ACC112 (cell line): ENCODE results near the gene ABCF1.
"Not testable (repeated sequence)": the region's sequence is repeated elsewhere in the genome, so short reads cannot be mapped to it uniquely, and the experiment has no call there.

Experiments
- H2AFZ ChIP-seq: fragments of 200-600 bp; sonication (generic); one replicate; pipeline ENCODE4 v1.6.0; 2017; ENCODE audit warnings: antibody characterized with exemption, low read length; ENCODE audit not compliant: unreplicated experiment
- H3K27ac ChIP-seq: fragments of 200-600 bp; sonication (generic); 2 replicates; pipeline ENCODE4 v1.5.1; 2014; ENCODE audit warnings: low read depth, mild to moderate bottlenecking, antibody characterized with exemption, low read length, moderate library complexity
- H3K27me3 ChIP-seq: fragments of 200-600 bp; sonication (generic); 2 replicates; pipeline ENCODE4 v1.6.1; 2014; ENCODE audit warnings: mild to moderate bottlenecking, antibody characterized with exemption, low read length, moderate library complexity, mixed read lengths; ENCODE audit not compliant: insufficient read depth
- H3K36me3 ChIP-seq: fragments of 200-600 bp; sonication (generic); 2 replicates; pipeline ENCODE4 v1.6.1; 2016; ENCODE audit warnings: mild to moderate bottlenecking, antibody characterized with exemption, low read length, moderate library complexity, mixed read lengths; ENCODE audit not compliant: insufficient read depth
- H3K4me1 ChIP-seq: fragments of 200-600 bp; sonication (generic); one replicate; pipeline ENCODE4 v1.6.1; 2016; ENCODE audit warnings: low read length, mixed read lengths; ENCODE audit not compliant: insufficient read depth, unreplicated experiment, control insufficient read depth
- H3K4me3 ChIP-seq: fragments of 200-600 bp; sonication (generic); 2 replicates; pipeline ENCODE4 v1.5.1; 2014; ENCODE audit warnings: mild to moderate bottlenecking, low read depth, low read length
- H3K79me2 ChIP-seq: fragments of 200-600 bp; sonication (generic); one replicate; pipeline ENCODE4 v1.6.0; 2016; ENCODE audit warnings: low read length; ENCODE audit not compliant: control insufficient read depth, unreplicated experiment, insufficient read depth

The ABCF1 gene

DNA sequence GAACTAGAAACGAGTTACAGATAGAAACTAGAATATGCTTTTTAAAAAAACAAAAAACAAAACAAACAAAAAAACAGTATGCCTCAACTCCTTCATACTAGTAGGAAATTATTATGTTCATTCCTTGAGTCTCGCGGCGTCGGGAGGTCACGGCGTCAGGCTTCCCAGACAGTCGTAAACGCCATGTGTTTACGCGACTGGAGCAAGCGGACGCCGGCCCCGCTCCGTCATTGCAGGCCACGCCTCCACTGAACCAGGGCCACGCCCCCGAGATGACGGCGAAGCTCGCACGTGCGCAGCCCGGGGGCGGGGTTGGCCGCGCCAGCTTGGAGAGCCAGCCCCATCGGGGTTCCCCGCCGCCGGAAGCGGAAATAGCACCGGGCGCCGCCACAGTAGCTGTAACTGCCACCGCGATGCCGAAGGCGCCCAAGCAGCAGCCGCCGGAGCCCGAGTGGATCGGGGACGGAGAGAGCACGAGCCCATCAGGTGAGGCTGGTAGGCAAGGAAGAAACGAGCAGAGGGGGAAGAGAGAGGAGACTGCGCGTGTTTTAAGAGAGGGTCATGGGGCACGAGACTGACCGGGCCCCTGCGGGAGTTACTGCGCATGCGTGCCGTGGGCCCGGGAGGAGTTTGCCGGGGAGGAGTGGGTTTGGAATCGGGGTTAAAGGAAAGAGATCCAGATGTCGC lies at the start of gene ABCF1:
ABCF1 (plus strand) TSS at position 368 of the 687 bp plus-strand sequence; CDS start at position 414, 46 bp downstream.
- Histone ChIP-seq H3K4me3 (peak within 1 kb of the TSS; percentile 84), H3K4me1 (peaks cover 31% of the 10 kb centered on the region), H3K27ac (peak within 1 kb of the TSS; percentile 89), H2AFZ (peak within 1 kb of the TSS; percentile 94), H3K36me3 (no peaks in the 10 kb centered on the region; the same call in 1 of the 2 replicates), H3K79me2 (peaks cover 45% of the 10 kb centered on the region), H3K27me3 (no peaks in the 10 kb centered on the region)

DNA sequence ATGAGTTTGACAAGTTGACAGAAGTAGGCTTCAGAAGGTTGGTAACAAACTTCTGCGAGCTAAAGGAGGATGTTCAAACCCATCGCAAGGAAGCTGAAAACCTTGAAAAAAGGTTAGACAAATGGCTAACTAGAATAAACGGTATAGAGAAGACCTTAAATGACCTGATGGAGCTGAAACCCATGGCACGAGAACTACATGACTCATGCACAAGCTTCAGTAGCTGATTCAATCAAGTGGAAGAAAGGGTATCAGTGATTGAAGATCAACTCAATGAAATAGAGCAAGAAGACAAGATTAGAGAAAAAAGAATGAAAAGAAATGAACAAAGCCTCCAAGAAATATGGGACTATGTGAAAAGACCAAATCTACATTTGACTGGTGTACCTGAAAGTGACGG lies 49.3 kb upstream of the ABCF1 start:
- not testable (repeated sequence) for H3K27ac ChIP-seq, H3K4me1 ChIP-seq, H3K79me2 ChIP-seq, H2AFZ ChIP-seq, H3K4me3 ChIP-seq, H3K27me3 ChIP-seq, H3K36me3 ChIP-seq

GRCh38 chr6:30526444-30526843 lies 44.8 kb upstream of the ABCF1 start:
- not testable (repeated sequence) for H3K79me2 ChIP-seq, H3K36me3 ChIP-seq, H3K27me3 ChIP-seq, H3K4me3 ChIP-seq, H3K4me1 ChIP-seq, H3K27ac ChIP-seq, H2AFZ ChIP-seq

DNA sequence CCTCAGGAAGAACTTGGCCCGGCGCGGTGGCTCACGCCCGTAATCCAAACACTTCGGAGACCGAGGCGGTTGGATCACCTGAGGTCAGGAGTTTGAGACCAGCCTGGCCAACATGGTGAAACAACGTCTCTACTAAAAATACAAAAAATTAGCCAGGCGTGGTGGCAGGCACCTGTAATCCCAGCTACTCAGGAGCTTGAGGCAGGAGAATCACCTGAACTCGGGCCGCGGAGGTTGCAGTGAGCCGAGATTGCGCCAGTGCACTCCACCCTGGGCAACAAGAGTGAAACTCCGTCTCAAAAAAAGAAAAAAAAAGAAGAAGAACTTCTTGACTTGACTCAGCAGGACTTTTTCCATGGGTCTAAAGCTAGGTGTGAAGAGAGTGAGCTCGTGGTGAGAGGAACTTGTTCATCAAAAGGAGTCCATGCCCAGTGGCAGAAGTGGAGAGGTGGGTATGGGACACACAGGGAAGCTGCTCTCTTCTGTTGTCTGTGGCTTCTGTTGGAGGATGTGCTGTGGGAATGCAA lies 41.8 kb upstream of the ABCF1 start:
- H2AFZ ChIP-seq, H3K4me1 ChIP-seq, H3K36me3 ChIP-seq, H3K79me2 ChIP-seq, H3K4me3 ChIP-seq, H3K27me3 ChIP-seq, H3K27ac ChIP-seq: not testable (repeated sequence)

DNA sequence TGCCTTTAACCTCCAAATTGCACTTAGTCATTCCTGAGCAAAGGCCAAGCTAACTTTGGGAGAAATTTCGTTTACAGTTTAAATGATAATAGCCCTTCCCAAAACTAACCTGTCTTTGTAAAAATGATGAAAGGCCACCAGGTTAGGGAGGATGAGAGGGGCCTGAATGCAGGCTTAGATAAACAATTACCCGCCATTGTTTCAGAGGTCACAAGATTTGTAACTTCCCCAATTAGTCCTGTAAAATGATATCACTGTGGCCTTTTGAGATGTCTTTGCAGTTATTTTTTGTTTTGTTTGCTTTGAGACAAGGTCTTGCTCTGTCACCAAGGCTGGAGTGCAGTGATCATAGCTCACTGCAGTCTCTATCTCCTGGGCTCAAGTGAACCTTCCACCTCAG lies 41.2 kb upstream of the ABCF1 start:
- no peak overlapping the region for H3K27ac ChIP-seq
- H3K36me3 ChIP-seq, result no peaks in the 10 kb centered on the region
- H3K4me1 ChIP-seq, result peaks cover 4% of the 10 kb centered on the region
- H3K79me2 ChIP-seq, result no peaks in the 10 kb centered on the region
- H3K4me3 ChIP-seq, result no peak overlapping the region
- H2AFZ ChIP-seq, result no peak overlapping the region
- no peaks in the 10 kb centered on the region for H3K27me3 ChIP-seq

- Histone ChIP-seq H3K36me3 (no peaks in the 10 kb centered on the region), H3K4me1 (no peaks in the 10 kb centered on the region), H3K79me2 (no peaks in the 10 kb centered on the region), H3K27me3 (no peaks in the 10 kb centered on the region), H3K27ac (no peak overlapping the region), H3K4me3 (no peak overlapping the region), H2AFZ (no peak overlapping the region)
Measured at GRCh38 chr6:30533460-30534294, 37.6 kb upstream of the ABCF1 start.

DNA sequence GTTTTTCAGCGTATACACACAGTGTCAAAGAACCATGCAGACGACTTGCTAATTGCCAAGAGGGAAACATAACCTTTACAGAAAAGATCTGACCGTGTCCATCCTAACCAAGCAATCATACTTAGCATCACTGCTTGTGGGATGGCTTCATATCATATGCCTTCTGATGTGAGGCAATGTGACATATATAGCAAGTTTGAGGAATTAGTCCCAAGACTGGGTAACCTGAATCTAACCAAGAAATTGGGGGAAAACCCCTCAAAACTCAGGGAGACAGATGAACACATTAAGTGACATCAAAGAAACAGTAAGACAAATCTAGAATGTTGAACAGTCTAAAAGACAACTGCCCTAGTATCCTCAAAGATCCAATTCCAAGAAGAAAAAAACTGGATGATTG lies 33.3 kb upstream of the ABCF1 start:
- H3K79me2 ChIP-seq, result no peaks in the 10 kb centered on the region
- no peaks in the 10 kb centered on the region for H3K4me1 ChIP-seq
- H3K36me3 ChIP-seq, result no peaks in the 10 kb centered on the region
- H3K4me3 ChIP-seq, result no peak overlapping the region
- no peak overlapping the region for H2AFZ ChIP-seq
- no peak overlapping the region for H3K27ac ChIP-seq
- H3K27me3 ChIP-seq, result no peaks in the 10 kb centered on the region

GRCh38 chr6:30541515-30542403 lies 29.5 kb upstream of the ABCF1 start:
- Histone ChIP-seq H3K4me3 (peak overlapping the region; percentile 63), H3K27ac (no peak overlapping the region), H3K27me3 (no peaks in the 10 kb centered on the region), H3K79me2 (no peaks in the 10 kb centered on the region), H3K36me3 (no peaks in the 10 kb centered on the region), H3K4me1 (no peaks in the 10 kb centered on the region), H2AFZ (no peak overlapping the region)

DNA sequence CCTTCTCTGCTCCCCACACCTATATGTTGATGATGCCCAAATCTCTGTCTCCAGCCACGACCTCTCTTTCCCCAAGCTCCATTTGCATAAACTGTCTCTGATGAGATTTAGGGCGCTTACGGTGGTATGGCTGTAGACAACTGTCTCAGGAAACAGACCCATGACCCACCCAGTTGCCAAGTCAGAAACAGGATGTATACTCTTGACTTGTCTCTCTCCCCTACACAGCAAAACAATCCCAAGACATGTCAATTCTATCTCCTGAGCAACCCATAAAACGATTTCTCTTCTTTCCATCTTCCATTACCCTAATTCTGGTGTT lies 28.9 kb upstream of the ABCF1 start:
- Histone ChIP-seq H3K27me3 (no peaks in the 10 kb centered on the region), H3K27ac (no peak overlapping the region), H3K79me2 (no peaks in the 10 kb centered on the region), H3K4me3 (no peak overlapping the region), H3K36me3 (no peaks in the 10 kb centered on the region), H2AFZ (no peak overlapping the region), H3K4me1 (no peaks in the 10 kb centered on the region)

DNA sequence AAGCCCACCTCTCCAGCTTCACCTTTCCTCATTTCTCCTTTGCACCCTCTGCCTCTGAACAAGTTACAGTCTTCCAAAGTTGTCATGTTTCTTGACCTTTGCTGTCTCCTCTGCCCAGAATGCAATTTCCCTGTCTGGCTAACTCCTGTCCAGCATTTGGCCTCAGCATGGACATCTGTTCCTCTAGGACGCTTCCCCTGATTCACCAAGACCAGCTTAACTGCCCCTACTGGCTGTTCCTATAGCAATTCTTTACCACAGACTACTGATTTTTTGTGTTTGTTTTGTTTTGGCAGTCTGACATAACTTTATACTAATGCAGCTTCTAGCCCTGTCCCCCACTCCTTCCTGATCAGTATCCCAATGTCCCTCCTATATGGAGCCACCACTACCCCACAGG lies 28.3 kb upstream of the ABCF1 start:
- H3K27me3 ChIP-seq, result no peaks in the 10 kb centered on the region
- no peaks in the 10 kb centered on the region for H3K4me1 ChIP-seq
- H3K36me3 ChIP-seq, result no peaks in the 10 kb centered on the region
- no peak overlapping the region for H3K27ac ChIP-seq
- H3K79me2 ChIP-seq, result no peaks in the 10 kb centered on the region
- no peak overlapping the region for H3K4me3 ChIP-seq
- H2AFZ ChIP-seq, result no peak overlapping the region
